AG10803 (cell line): ENCODE results near the gene PSAT1.

ENCODE experiments used
- DNase-seq: peaks from one replicate; pipeline ENCODE4 v3.0.0; 2010; ENCODE audit warnings: low read depth
- H3K4me3 ChIP-seq: 2 replicates; pipeline ENCODE4 v1.5.1; 2011; ENCODE audit warnings: mild to moderate bottlenecking, low read length, control low read depth
- TF ChIP-seq, protein P1 (sequence below): conservative IDR thresholded peaks from 2 replicates; pipeline ENCODE4 v1.5.1; 2011; ENCODE audit warnings: mild to moderate bottlenecking, low read length, control low read depth, inconsistent platforms

PSAT1 gene

DNA sequence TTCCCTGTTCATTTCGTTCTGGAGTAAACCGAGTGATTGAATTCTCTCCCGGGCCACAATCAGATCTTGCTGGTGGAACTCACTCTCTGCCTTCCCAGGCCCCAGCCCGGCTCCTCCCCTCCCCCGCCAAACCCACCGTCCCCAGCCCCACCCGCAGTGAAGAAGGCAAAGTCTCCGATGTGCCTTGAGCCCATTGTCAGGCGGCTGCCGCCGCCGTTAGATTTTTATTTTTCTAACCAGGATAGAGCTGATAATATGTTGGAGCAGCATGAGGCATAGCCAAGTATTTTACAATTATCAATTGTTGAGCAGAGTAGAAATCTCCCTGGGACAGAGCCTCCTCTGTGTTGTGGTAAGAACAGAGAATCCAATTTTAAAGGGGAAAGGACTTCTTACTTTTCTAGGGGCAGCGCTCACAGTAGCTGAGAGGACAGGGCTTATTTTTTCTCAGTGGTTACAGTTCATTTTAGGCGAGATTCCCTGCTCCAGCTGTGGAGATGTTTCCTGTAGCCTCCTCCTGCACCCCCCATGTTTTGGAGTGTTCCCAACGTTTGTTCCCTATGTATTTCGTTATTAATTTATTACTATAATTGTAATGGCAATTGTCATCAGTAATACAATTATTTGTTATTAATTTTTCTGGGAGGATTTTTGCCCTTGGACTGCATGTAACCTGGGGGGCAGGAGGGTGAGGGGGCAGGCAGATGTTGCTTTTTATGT, 1.3 kb downstream of the PSAT1 start:
- DNase-seq: no peak
- H3K4me3 ChIP-seq: peak overlapping the region; percentile 100
- TF ChIP-seq, protein P1, sequence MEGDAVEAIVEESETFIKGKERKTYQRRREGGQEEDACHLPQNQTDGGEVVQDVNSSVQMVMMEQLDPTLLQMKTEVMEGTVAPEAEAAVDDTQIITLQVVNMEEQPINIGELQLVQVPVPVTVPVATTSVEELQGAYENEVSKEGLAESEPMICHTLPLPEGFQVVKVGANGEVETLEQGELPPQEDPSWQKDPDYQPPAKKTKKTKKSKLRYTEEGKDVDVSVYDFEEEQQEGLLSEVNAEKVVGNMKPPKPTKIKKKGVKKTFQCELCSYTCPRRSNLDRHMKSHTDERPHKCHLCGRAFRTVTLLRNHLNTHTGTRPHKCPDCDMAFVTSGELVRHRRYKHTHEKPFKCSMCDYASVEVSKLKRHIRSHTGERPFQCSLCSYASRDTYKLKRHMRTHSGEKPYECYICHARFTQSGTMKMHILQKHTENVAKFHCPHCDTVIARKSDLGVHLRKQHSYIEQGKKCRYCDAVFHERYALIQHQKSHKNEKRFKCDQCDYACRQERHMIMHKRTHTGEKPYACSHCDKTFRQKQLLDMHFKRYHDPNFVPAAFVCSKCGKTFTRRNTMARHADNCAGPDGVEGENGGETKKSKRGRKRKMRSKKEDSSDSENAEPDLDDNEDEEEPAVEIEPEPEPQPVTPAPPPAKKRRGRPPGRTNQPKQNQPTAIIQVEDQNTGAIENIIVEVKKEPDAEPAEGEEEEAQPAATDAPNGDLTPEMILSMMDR: no peak

DNA sequence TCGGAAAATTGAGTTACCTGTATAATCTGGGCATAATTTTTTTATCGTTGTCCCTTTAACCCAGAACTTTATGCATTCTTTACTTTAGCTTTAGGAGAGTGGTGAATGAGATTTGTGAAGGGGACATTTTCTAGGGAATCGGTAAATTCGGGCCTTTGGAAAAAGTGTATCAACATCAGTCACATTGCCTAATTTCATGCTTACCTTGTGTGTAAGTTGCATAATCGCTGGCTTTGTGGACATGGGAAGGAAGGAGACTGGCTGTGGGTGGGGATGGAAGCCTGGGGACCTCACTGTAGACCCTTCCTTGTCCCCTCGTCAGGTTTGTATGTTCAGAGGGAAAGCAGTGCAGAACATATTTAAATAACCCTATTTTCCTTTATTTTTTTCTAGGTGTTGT, 3.3 kb downstream of the PSAT1 start:
- no peak overlapping the region for H3K4me3 ChIP-seq

DNA sequence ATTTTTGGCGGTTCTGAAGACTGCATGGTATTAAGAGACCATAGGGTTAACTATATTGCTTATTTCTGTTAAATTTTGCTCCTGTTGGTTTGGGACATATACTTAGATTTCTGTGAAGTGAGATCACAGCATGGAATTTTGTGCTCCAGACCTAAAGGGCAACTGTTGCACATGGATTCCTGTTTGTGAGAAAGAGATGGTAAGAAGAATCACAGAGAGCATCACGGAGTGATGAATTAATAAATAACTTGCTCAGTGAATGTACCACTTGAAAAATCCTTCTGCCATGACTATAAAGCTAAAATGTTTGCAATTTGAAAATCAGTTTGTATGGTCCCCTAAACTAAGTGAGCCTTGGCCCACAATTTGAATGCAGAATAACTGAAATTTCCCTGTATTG, 4.5 kb downstream of the PSAT1 start:
- H3K4me3 ChIP-seq: no peak overlapping the region
- TF ChIP-seq, protein P1: no peak
- DNase-seq: no peak

More for the DNA sequence above, 3.3 kb downstream of the PSAT1 start:
- DNase-seq: no peak
- TF ChIP-seq, protein P1: no peak

DNA sequence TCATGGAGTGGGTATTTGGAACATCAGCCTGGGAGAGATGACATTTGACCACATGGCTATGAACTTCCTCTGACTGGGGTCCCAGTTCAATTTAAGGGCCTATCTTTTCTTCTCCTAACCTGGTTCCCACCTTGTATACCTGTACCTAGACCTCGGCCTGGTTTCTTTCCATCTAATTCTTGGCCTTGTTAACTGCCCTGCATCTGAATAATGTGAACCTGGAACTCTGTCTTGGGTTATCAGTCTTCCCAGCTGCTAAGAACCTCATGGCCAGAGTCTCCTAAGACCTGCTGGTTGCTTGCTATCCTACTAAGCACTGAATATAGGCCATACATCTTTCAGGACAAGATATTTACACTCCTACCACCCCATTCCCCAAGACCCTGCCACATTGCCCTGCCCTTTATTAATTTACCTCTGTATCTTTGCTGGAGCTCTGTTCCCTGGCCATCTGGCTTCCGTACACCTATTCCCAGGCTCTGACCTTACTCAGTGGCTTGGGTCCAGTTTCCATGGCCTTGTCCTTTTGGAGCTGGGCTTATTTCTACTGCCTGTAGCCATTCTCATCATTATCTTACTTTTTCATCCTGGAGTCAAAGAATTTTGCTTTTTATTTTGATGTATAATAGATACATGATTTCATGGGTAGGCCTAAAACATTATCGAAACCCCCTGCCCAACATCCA, 6.6 kb downstream of the PSAT1 start:
- no peak for DNase-seq
- TF ChIP-seq, protein P1: no peak
- H3K4me3 ChIP-seq: no peak overlapping the region

DNA sequence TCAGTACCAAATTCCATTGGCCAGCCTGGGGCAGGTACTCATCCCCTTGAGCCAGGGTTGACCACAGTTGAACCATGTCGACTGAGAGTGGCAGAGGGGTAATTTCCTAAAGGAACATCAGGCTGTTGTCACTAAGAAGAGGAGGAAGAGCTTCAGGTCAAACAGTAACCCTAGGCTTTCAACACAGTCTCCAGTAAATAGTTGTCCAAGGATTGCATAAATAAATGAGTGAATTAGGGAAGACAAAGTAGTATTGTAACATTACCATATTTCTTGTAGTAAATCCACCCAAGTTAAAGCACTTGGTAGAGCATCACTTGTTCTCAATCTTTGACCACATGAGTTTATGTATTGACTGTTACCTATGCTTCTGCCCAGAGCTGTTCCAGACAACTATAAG, 7.4 kb downstream of the PSAT1 start:
- TF ChIP-seq, protein P1: no peak
- DNase-seq: no peak
- no peak overlapping the region for H3K4me3 ChIP-seq

DNA sequence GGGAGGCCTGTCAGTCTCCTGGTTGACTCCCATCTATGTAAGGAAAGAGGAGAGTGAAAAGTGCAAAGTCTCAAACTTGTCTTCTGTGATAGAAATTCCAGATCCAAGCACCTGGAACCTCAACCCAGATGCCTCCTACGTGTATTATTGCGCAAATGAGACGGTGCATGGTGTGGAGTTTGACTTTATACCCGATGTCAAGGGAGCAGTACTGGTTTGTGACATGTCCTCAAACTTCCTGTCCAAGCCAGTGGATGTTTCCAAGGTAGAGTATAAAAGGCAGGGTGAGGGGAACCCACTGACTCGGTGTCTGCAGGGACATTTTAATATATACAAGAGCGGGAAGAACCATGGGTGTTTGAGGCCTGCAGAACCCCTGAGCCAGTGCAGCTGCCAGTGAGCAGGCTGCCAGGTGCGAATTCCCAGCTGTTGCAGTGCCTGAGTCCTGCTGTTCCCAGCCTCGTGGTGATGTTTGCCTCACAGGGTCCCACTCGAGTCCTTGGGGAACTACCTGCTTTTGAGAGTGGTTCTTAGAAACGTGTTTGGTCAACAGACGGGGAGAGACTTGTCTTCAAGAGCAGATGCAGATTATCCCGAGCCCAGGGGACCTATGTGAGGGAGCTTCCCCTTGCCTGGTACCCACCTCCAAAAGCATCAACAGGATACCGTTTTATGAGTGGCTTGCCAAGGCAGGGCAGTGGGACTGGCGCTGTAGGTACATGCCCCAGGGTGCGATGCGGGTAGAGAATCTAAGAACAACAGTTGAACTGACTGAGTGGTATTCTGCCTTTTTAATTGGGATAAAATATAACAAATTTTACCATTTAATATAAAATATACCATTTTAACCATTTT, 9.5 kb downstream of the PSAT1 start:
- TF ChIP-seq, protein P1: no peak
- H3K4me3 ChIP-seq: no peak overlapping the region
- no peak for DNase-seq
